Naive thymus-derived CD4-positive, alpha-beta T cell (primary cell): ENCODE results near the gene NEDD9. TPM values are rescaled to one million over a fixed set of nuclear protein-coding genes. Genes with fewer than 3 reads are reported as not detected.

Experiments
- ATAC-seq: fragments of 150-1000 bp; cut with Tn5 transposase; 2 replicates; pipeline ENCODE4 v1.10.0; 2021; ENCODE audit warnings: mild to moderate bottlenecking, moderate library complexity
- CTCF ChIA-PET: fragments of 350-600 bp; sonication (Branson Sonifier 250); formaldehyde crosslinking; loops from one replicate; lab custom pipeline; 2021; ENCODE audit warnings: antibody characterized with exemption; lab: Charles Lee
- POLR2A ChIA-PET: fragments of 350-600 bp; sonication (Branson Sonifier 250); formaldehyde crosslinking; loops from one replicate; lab custom pipeline; 2021; ENCODE audit warnings: antibody characterized with exemption, inconsistent platforms; lab: Charles Lee
- DNase-seq, 9 donors: peaks; one replicate each; pipeline versions ENCODE4 v3.0.0 to v3.0.0-alpha.2; 2020 to 2022; ENCODE audit warnings: mixed read lengths in 1 of 9
- H3K27ac ChIP-seq: one replicate; pipeline ENCODE4 v1.7.0; 2013; ENCODE audit warnings: mild to moderate bottlenecking, low read depth, low read length, moderate library complexity
- H3K27me3 ChIP-seq, 2 donors: one replicate each; pipeline ENCODE4 v1.7.0; 2013; ENCODE audit warnings: low read length in 2 of 2, mild to moderate bottlenecking in 2 of 2, moderate library complexity in 2 of 2; ENCODE audit not compliant: control insufficient read depth in 2 of 2, insufficient read depth in 2 of 2
- H3K36me3 ChIP-seq, 3 experiments: 1 replicate in 2 of 3; 2 replicates in 1 of 3; pipeline ENCODE4 v1.7.0; 2013; ENCODE audit warnings: low read length in 3 of 3, mild to moderate bottlenecking in 3 of 3, moderate library complexity in 1 of 3; ENCODE audit not compliant: insufficient read depth in 3 of 3, control insufficient read depth in 2 of 3
- H3K4me1 ChIP-seq, 2 donors: one replicate each; pipeline ENCODE4 v1.7.0; 2013; ENCODE audit warnings: low read length in 2 of 2, mild to moderate bottlenecking in 2 of 2, moderate library complexity in 1 of 2; ENCODE audit not compliant: control insufficient read depth in 2 of 2, insufficient read depth in 2 of 2
- H3K4me3 ChIP-seq: 2 replicates; pipeline ENCODE4 v1.7.0; 2013; ENCODE audit warnings: mild to moderate bottlenecking, low read length
- H3K9me3 ChIP-seq, 3 experiments: 1 replicate in 2 of 3; 2 replicates in 1 of 3; pipeline ENCODE4 v1.7.0; 2013; ENCODE audit warnings: low read length in 3 of 3; ENCODE audit not compliant: control insufficient read depth in 2 of 3
- H3K27ac Mint-ChIP-seq, 9 donors: one replicate each; pipeline ENCODE4 v1.8.0; 2020 to 2022; ENCODE audit warnings: mixed read lengths in 9 of 9, mild to moderate bottlenecking in 8 of 9, moderate library complexity in 5 of 9, inconsistent platforms in 2 of 9
- H3K27me3 Mint-ChIP-seq, 5 donors: one replicate each; pipeline ENCODE4 v1.8.0; 2021 to 2022; ENCODE audit warnings: mixed read lengths in 5 of 5, mild to moderate bottlenecking in 1 of 5
- H3K36me3 Mint-ChIP-seq, 5 donors: one replicate each; pipeline ENCODE4 v1.8.0; 2020 to 2022; ENCODE audit warnings: mixed read lengths in 5 of 5, mild to moderate bottlenecking in 3 of 5, inconsistent platforms in 1 of 5
- H3K4me1 Mint-ChIP-seq, 7 donors: one replicate each; pipeline ENCODE4 v1.8.0; 2020 to 2022; ENCODE audit warnings: mixed read lengths in 7 of 7, mild to moderate bottlenecking in 3 of 7, inconsistent platforms in 1 of 7
- H3K4me3 Mint-ChIP-seq, 10 donors: one replicate each; pipeline ENCODE4 v1.8.0; 2020 to 2022; ENCODE audit warnings: mild to moderate bottlenecking in 10 of 10, mixed read lengths in 10 of 10, moderate library complexity in 6 of 10, inconsistent platforms in 2 of 10
- H3K9me3 Mint-ChIP-seq, 11 donors: one replicate each; pipeline ENCODE4 v1.8.0; 2020 to 2022; ENCODE audit warnings: mixed read lengths in 11 of 11, mild to moderate bottlenecking in 4 of 11, inconsistent platforms in 1 of 11, moderate library complexity in 1 of 11
- intact Hi-C, 2 donors: fragments of 100-400 bp; cut with micrococcal nuclease; formaldehyde crosslinking; loops; one replicate each; pipeline ENCODE4 v1.15.1; 2023
- polyA plus RNA-seq, 2 donors: library from polyadenylated mRNA; unstranded; fragments of 300-500 nt; fragmentation: Illumina TruSeq; gene quantifications; one replicate each; pipeline ENCODE4 v1.2.3, GENCODE V29; 2021
- total RNA-seq, 6 experiments: library from RNA in 5 of 6; stranded (reverse) in 5 of 6; gene quantifications; 1 replicate in 5 of 6; 2 replicates in 1 of 6; pipeline ENCODE4 v1.2.3 and lab custom pipeline; 2021 to 2026

Gene NEDD9
- total and polyA plus RNA-seq, 7 experiments from 2014 or later = 14.2 to 62.9 (median 35.4) TPM

- no peak overlapping the region for H3K27ac ChIP-seq
- no peaks in the 10 kb centered on the region for H3K36me3 ChIP-seq
- ATAC-seq = peak; percentile 79
- Mint-ChIP-seq H3K36me3 (no peaks in the 10 kb centered on the region), H3K27ac (peak overlapping the region in 2 of 9 donors; percentile 12 to 16), H3K27me3 (no peaks in the 10 kb centered on the region), H3K4me1 (peaks cover 2 to 14% (median 10%) of the 10 kb centered on the region in 7 donors), H3K4me3 (peak overlapping the region in 8 of 10 donors; percentile 6 to 64 (median 53)), H3K9me3 (no peaks in the 10 kb centered on the region)
- H3K4me3 ChIP-seq = peak overlapping the region; percentile 25
- H3K27me3 ChIP-seq = no peaks in the 10 kb centered on the region
- H3K9me3 ChIP-seq = no peaks in the 10 kb centered on the region
- peaks cover 6 to 10% of the 10 kb centered on the region in 2 donors for H3K4me1 ChIP-seq
- intact Hi-C loops = loop anchor here (1.0 to 2.0 kb wide), 10 partner anchors 27 to 403 kb away; partner anchors contain the start of genes NEDD9 (in 2 of the 2) and SMIM13 (in 1 of the 2)
- ChIA-PET POLR2A (no interaction called here), CTCF (interaction anchor here (0.6 to 3.0 kb wide), 9 partner anchors 10 to 1266 kb away, joined by 3 to 35 read pairs (median 3); no protein-coding TSS in a partner anchor)
- DNase-seq = peak; percentile 45 to 82 (median 68)
These were observed 59.8 kb downstream of the NEDD9 start for GRCh38 chr6:11172501-11173327.

- no peak for DNase-seq
- H3K27ac Mint-ChIP-seq = no peak overlapping the region
- Histone ChIP-seq H3K27me3 (no peaks in the 10 kb centered on the region), H3K4me1 (peaks cover 6 to 10% of the 10 kb centered on the region in 2 donors), H3K27ac (no peak overlapping the region), H3K36me3 (no peaks in the 10 kb centered on the region), H3K4me3 (no peak overlapping the region), H3K9me3 (no peaks in the 10 kb centered on the region)
- H3K4me3 Mint-ChIP-seq = peak overlapping the region in 1 of 10 donors; percentile 55
- H3K9me3 Mint-ChIP-seq = no peaks in the 10 kb centered on the region
- POLR2A ChIA-PET = interaction anchor here (0.7 to 1.0 kb wide), 2 partner anchors 16 to 325 kb away, joined by 3 read pairs; no protein-coding TSS in a partner anchor
- intact Hi-C loops = loop anchor here (1.0 to 2.0 kb wide), 10 partner anchors 27 to 403 kb away; partner anchors contain the start of genes NEDD9 (in 2 of the 2) and SMIM13 (in 1 of the 2)
- peaks cover 2 to 12% (median 10%) of the 10 kb centered on the region in 7 donors for H3K4me1 Mint-ChIP-seq
- H3K27me3 Mint-ChIP-seq = no peaks in the 10 kb centered on the region
- no peaks in the 10 kb centered on the region for H3K36me3 Mint-ChIP-seq
- no peak for ATAC-seq
- CTCF ChIA-PET = interaction anchor here (0.6 to 3.0 kb wide), 11 partner anchors 9 to 1267 kb away, joined by 3 to 35 read pairs (median 3); no protein-coding TSS in a partner anchor
These were observed 60.5 kb downstream of the NEDD9 start for GRCh38 chr6:11171952-11172351.

GRCh38 chr6:11168091-11168635, 64.3 kb downstream of the NEDD9 start:
- peaks cover 2 to 32% (median 10%) of the 10 kb centered on the region in 7 donors for H3K4me1 Mint-ChIP-seq
- H3K36me3 Mint-ChIP-seq = peaks cover 0 to 3% (median 0%) of the 10 kb centered on the region in 5 donors
- ATAC-seq (no peak), DNase-seq (no peak)
- no peaks in the 10 kb centered on the region for H3K27me3 Mint-ChIP-seq
- Histone ChIP-seq H3K4me3 (no peak overlapping the region), H3K4me1 (peaks cover 6 to 10% of the 10 kb centered on the region in 2 donors), H3K27me3 (no peaks in the 10 kb centered on the region), H3K9me3 (no peaks in the 10 kb centered on the region), H3K36me3 (no peaks in the 10 kb centered on the region), H3K27ac (no peak overlapping the region)
- no peak overlapping the region for H3K4me3 Mint-ChIP-seq
- no peak overlapping the region for H3K27ac Mint-ChIP-seq
- ChIA-PET POLR2A (no interaction called here), CTCF (no interaction called here)
- intact Hi-C loops = no loop called here
- H3K9me3 Mint-ChIP-seq = peaks cover 0 to 2% (median 0%) of the 10 kb centered on the region in 11 donors

- intact Hi-C loops = no loop called here
- Mint-ChIP-seq H3K36me3 (peaks cover 0 to 3% (median 0%) of the 10 kb centered on the region in 5 donors), H3K9me3 (peaks cover 0 to 2% (median 0%) of the 10 kb centered on the region in 11 donors), H3K27ac (no peak overlapping the region), H3K4me1 (peaks cover 0 to 22% (median 3%) of the 10 kb centered on the region in 7 donors), H3K4me3 (no peak overlapping the region), H3K27me3 (no peaks in the 10 kb centered on the region)
- no peaks in the 10 kb centered on the region for H3K36me3 ChIP-seq
- H3K27ac ChIP-seq = no peak overlapping the region
- H3K27me3 ChIP-seq = no peaks in the 10 kb centered on the region
- ChIA-PET POLR2A (no interaction called here), CTCF (interaction anchor here (1.4 to 1.8 kb wide), 2 partner anchors 9 to 330 kb away, joined by 4 to 6 read pairs; no protein-coding TSS in a partner anchor)
- no peak for ATAC-seq
- no peak for DNase-seq
- no peak overlapping the region for H3K4me3 ChIP-seq
- H3K4me1 ChIP-seq = no peaks in the 10 kb centered on the region
- no peaks in the 10 kb centered on the region for H3K9me3 ChIP-seq
These were observed 65.5 kb downstream of the NEDD9 start for GRCh38 chr6:11166948-11167347.

GRCh38 chr6:11164717-11165646, 67.5 kb downstream of the NEDD9 start:
- peak overlapping the region in 3 of 9 donors; percentile 15 to 65 (median 46) for H3K27ac Mint-ChIP-seq
- no peaks in the 10 kb centered on the region for H3K36me3 ChIP-seq
- H3K4me1 ChIP-seq = no peaks in the 10 kb centered on the region
- peaks cover 0 to 9% (median 0%) of the 10 kb centered on the region in 5 donors for H3K27me3 Mint-ChIP-seq
- peaks cover 0 to 4% (median 0%) of the 10 kb centered on the region in 5 donors for H3K36me3 Mint-ChIP-seq
- H3K4me3 Mint-ChIP-seq = peak overlapping the region in 1 of 10 donors; percentile 60
- no peaks in the 10 kb centered on the region for H3K9me3 ChIP-seq
- ChIA-PET CTCF (no interaction called here), POLR2A (no interaction called here)
- no peak for DNase-seq
- peaks cover 0 to 2% (median 0%) of the 10 kb centered on the region in 11 donors for H3K9me3 Mint-ChIP-seq
- peaks cover 0 to 22% (median 4%) of the 10 kb centered on the region in 7 donors for H3K4me1 Mint-ChIP-seq
- intact Hi-C loops = no loop called here
- ATAC-seq = no peak
- H3K4me3 ChIP-seq = no peak overlapping the region
- no peaks in the 10 kb centered on the region for H3K27me3 ChIP-seq
- H3K27ac ChIP-seq = no peak overlapping the region
